Measurements from ENCODE around the gene ATRNL1. TPM values are rescaled to one million over a fixed set of nuclear protein-coding genes. Genes with fewer than 3 reads are reported as not detected.

Gene ATRNL1
- total and polyA plus RNA-seq, 2 experiments from 2014 or later, result 4.8 to 29.7 TPM

- no peak overlapping the region for H3K4me3 Mint-ChIP-seq
- H3K4me2 ChIP-seq, result no peak overlapping the region
- H4K20me1 ChIP-seq (replicated peaks; ENCODE audit: insufficient read depth), result no peaks in the 10 kb centered on the region
- H3K4me3 ChIP-seq, result no peak overlapping the region
- no peaks in the 10 kb centered on the region for H3K27me3 Mint-ChIP-seq (ENCODE audit: insufficient read depth, low read depth, poor library complexity)
- DNase-seq (ENCODE audit: low spot score) (peak; percentile 40), ATAC-seq (no peak)
- TF ChIP-seq ZNF114 (CRISPR knock-in tag; IDR thresholded peaks at IDR 0.05) (no peak), CREB1 (CRISPR knock-in tag; IDR thresholded peaks at IDR 0.05; ENCODE audit: low read depth) (no peak), STAT1 (IDR thresholded peaks at IDR 0.05; ENCODE audit: unreplicated experiment) (no peak), ZNF462 (CRISPR knock-in tag; IDR thresholded peaks at IDR 0.05) (no peak), ZNF331 (CRISPR knock-in tag; IDR thresholded peaks at IDR 0.05; ENCODE audit: low read depth) (no peak), ETS1 (IDR thresholded peaks at IDR 0.05) (no peak), POLR2AphosphoS5 (IDR thresholded peaks at IDR 0.05; ENCODE audit: low read depth) (no peak), REST (IDR thresholded peaks at IDR 0.05; ENCODE audit: unreplicated experiment) (no peak), JUNB (IDR thresholded peaks at IDR 0.05; ENCODE audit: unreplicated experiment) (no peak), NANOG (IDR thresholded peaks at IDR 0.05; ENCODE audit: borderline replicate concordance) (no peak), EZH2 (IDR thresholded peaks at IDR 0.05; ENCODE audit: low read depth, unreplicated experiment) (no peak), EZH2phosphoT487 (IDR thresholded peaks at IDR 0.05; ENCODE audit: unreplicated experiment) (no peak), CTCF (conservative IDR thresholded peaks at IDR 0.05; ENCODE audit: low read depth in 2 of 2) (no peak)
- no peaks in the 10 kb centered on the region for H3K79me2 ChIP-seq (replicated peaks; ENCODE audit: insufficient read depth)
- no peaks in the 10 kb centered on the region for H3F3A ChIP-seq (replicated peaks; ENCODE audit: low read depth)
- H3K27me3 ChIP-seq (ENCODE audit: insufficient read depth), result no peaks in the 10 kb centered on the region
- H2AFZ ChIP-seq, result no peak overlapping the region
- peaks cover 35% of the 10 kb centered on the region; the same call in 2 of the 3 replicates for H3K36me3 Mint-ChIP-seq (ENCODE audit: low read depth)
- H3K27ac ChIP-seq (ENCODE audit: low read depth), result no peak overlapping the region
- H3K9me3 Mint-ChIP-seq, result peaks cover 47% of the 10 kb centered on the region
- H3K4me1 Mint-ChIP-seq, result no peaks in the 10 kb centered on the region
- no peak overlapping the region for H3K27ac Mint-ChIP-seq
- no peaks in the 10 kb centered on the region for H3K4me1 ChIP-seq (ENCODE audit: insufficient read depth)
- H3K9me2 ChIP-seq (ENCODE audit: insufficient read depth), result 0 out of 2 replicates have a peak, but pooled peaks cover 6% of the 10 kb centered on the region
- H3K36me3 ChIP-seq (ENCODE audit: insufficient read depth), result peaks cover 13% of the 10 kb centered on the region
Observed at GRCh38 chr10:115503546-115503945, 410.4 kb downstream of the ATRNL1 start.

Data from GM23338 (cell line).